Medulla oblongata (tissue), 1 donor: ENCODE measurements around the gene MAPK8IP2.

Experiments
- DNase-seq: peaks from one replicate; pipeline ENCODE4 v3.0.0-alpha.2; 2015; ENCODE audit errors: extremely low spot score

Gene MAPK8IP2

GRCh38 chr22:50575426-50575941, 25.1 kb upstream of the MAPK8IP2 start:
- no peak for DNase-seq

DNA sequence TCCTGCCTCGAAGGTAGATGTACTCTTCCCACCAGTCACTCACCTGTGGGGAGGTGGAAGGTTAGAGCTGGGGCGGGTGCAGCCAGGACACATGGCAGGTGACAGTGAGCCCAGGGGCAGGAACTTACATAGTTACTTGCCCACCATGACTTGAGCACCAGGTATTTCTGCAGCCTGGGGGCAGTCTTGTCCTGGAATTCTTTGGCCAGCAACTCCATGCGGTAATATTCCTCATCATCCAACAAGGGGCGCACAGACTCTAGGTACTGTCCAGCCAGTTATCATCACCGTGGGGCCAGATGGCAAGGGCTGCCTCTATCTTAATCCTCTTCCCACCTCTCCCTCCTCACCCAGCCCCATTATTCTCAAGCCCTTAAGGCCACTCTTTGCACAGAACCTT, 24.5 kb upstream of the MAPK8IP2 start:
- no peak for DNase-seq

DNA sequence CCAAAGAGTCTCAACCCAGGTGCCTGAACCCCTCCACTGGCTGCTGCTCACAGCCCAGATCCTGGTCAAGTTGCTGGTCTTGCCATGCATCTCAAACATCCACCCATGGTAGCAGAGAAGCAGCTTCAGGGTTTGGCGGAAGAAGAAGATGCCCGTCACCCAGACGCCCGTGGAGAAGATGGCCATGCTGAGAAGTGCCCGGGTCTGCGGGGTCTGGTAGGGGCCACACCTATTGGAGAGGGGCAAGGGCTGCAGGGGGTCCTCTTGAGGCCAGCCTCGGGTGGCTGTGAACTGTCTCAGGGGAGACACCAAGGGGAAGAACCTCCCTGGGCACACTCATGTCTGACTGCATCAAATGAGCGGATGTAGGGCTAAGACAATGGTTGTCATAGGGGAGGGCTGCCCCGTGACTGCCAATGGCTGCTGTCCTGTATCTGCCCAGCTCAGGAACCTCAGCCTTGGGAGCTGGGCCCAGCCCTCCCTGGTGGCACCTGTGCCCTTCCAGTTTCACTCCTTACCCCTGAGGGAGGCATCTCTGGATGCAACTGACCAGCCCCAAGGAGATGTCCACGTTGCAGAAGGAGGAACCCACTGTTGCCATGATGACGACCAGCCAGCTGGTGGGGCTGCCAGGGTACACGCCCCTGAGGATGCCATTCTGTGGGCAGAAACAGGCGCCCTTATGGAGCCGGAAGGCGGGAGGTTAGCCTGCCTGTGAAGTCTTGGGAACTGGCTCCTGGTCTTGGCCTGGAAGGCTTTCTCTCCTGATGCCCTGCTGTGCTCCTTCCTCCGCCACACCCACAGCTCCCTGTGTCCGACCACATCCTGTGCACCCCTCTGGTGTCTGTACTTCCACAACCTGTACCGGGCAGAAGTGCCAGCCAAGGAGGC, 23.5 kb upstream of the MAPK8IP2 start:
- no peak for DNase-seq

DNA sequence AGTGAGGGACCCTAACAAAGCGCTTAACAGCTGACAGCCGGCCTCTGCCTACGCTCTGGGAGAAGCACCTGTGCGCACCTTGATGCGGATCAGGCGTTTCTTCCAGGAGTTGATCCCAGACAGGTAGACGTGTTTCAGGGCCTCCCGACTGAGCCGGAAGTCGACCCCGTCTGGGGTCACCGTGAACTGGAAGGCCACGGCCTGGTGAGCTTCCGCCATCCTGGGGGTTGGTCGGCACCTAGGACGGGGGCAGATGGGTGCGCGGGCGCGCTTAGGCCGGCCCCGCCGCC, 23.0 kb upstream of the MAPK8IP2 start:
- no peak for DNase-seq

- no peak for DNase-seq
Measured at GRCh38 chr22:50577987-50578775, 22.4 kb upstream of the MAPK8IP2 start, which contains the start of gene CPT1B. Gene CPT1B (minus strand): TSS chr22:50578427. CDS start chr22:50577915, 512 bp downstream.

DNA sequence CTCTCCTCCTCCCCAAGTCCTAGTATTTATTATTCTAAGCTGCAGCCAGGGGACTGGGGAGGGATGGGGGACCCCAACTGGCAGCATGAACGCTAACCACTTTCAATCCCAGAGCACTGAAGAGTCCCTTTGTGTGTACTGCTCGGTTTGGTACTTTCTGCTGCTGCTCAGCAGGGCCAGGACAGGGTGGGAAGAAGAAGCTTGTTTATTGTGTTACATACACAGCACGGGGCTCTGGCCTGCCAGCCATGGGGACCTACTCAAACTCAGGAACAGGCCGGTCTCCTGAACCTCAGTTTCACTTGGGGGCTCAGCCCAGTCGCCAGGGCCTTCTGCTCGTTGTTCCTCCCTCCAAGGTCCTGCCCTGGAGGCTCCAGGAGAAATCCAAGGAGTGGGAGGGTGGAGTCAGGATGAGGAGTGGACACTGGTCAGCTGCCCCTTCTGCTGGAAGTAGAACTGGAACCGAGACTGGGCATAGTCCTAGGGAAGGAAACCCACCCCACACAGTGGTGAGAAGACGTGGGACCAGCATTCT, 21.8 kb upstream of the MAPK8IP2 start:
- peak; percentile 49 for DNase-seq

GRCh38 chr22:50579752-50580151, 20.8 kb upstream of the MAPK8IP2 start:
- DNase-seq = no peak

- no peak for DNase-seq
Measured at GRCh38 chr22:50581031-50581949, 19.3 kb upstream of the MAPK8IP2 start.

DNA sequence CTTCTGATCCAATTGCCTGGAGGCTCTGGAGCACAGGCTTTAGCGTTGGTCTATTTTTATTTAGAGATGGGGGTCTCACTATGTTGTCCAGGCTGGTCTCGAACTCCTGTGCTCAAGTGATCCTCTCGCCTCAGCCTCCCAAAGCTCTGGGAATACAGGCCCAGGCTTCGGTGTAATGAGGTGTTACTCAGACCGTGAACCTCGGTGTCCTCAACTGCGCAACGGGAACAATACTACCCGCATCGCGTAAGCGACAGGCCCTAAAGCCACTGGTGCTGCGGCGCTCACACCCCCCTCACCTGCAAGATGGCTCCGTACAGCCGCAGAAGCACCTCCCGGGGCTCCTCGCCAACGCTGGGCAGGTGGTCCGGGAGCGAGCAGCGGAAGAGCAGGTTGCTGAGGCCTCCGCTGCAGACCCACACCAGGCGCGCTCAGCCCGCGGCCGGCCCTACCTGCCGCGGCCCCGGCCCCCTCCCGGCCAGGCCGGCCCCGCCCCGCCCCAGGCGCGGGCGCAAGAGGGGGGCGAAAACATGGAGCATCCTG, 18.6 kb upstream of the MAPK8IP2 start:
- no peak for DNase-seq

DNA sequence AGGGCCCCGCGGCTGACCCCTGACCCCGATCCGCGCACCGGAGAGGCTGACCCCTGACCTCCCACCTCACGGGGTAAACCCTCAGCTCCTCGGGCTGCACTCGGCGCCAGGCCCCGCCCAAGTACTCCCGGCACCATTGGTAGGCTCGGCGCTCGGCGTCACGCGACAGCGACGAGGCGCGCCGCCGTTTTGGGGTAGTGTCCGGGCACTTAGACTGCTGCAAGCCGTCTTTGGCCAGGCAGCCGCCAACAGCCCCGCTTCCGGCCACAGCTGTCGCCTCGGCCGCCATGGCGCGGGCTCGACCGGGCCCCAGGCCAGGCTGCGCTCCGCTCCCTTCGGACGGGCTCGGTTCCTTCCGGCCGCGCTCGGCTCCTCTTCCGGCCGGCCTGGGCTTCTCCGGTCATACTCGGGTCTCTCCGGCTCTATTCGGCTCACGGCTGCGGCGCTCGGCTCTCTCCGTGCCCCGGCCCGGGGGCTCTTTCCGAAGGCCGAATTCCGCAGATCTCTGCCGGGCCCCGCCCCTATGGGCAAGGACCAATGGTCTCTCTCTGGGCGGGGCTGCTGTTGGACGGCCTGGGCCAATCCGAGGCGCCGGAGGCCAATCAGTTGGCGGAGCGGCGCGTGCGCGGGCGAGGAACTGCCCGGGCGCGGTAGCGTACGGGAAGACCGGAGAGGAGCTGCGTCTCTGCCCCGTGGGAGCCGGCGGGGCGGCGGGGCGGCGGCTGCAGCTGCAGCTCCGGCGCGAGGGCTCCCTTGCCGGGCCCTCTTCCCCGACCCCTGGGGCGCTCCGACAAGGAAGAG, 17.9 kb upstream of the MAPK8IP2 start, which contains the start of gene CHKB:
Gene CHKB, minus strand, starts transcription at position 357 of the 801 bp plus-strand sequence. Its CDS starts 68 bp downstream, at position 289.
- peak; percentile 99 for DNase-seq

DNA sequence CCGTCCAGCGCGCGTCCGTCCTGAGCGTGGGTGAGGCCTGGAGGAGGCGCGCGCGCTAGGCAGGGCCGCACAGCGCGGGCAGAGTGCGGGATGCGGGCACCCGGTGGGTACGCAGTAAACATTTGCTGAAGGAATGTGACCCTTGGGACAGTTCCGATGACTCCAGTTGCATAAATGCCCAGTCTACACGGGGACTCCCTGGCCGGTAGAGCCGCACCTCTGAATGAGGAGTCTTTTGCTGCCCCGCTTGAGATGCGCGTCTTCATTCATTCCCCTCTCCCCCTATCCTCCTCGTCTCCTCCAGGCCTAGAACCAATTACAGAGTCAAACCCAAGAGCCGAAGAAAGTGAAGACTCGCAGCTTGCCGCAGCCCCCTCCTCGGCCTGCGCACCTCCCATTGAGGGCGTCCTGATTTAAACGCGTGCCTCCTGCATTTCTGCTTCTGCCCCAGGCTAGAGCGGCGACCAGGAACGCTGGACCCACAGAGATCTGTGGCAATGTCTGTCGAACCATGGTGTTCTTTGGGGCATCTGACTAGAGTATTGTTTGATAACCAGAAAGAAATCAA, 17.2 kb upstream of the MAPK8IP2 start:
- no peak for DNase-seq

DNA sequence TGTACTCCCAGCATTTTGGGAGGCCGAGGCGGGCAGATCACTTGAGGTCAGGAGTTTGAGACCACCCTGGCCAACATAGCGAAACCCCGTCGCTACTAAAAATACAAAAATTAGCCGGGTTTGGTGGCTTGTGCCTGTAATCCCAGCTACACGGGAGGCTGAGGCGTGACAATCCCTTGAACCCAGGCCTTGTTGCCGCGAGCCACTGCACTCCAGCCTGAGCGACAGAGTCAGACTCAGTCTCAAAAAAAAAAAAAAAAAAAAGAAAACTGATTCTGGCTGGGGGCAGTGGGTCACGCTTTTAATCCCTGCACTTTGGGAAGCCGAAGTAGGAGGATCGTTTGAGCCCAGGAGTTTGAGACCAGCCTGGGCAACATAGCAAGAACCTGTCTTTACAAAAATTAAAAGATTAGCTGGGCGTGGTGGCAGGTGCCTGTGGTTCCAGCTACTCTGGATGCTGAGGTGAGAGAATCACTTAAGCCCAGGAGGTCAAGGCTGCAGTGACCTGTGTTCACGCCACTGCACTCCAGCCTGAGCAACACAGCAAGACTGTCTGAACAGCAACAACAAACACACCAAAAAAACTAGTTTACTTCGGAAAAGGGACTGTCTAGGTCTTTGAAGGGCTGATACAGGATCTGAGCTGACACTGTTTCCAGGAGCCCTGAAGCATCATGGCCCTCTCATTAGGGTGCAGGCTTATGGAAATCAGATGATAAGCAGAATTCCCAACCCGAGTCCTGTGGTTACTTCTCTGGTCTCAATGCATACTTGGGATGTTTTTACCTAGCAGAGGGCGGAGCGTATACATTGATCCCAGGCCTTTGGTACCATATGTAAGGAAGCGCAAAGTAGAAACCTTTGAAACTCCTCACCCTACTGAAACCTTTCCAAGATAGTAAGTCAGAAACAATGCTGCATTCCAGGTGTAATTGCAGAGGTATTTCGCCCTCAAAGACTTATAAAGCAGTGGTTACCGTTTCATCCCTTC, 16.2 kb upstream of the MAPK8IP2 start:
- no peak for DNase-seq

- DNase-seq = no peak
Measured at GRCh38 chr22:50585238-50585637, 15.4 kb upstream of the MAPK8IP2 start.

- no peak for DNase-seq
Measured at GRCh38 chr22:50585781-50586180, 14.8 kb upstream of the MAPK8IP2 start.

DNA sequence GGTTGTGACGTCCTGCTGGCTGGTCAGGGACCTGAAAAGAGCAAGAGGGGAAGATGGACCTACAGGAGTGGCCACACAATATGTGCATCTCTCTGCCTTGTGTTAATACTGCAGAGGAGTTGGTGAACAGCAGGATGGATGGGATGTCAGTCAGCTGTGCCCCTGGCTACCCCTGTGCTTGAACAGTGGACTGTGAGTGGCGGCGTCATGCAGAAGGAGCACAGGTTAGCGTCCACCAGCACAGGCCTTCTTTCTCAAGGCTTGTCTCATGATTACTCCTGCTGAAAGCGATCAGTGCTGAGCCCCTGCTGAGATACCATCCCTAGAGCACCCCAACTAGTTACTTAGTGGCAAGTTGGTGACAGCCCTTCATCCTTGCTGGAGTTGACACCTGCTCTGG, 14.2 kb upstream of the MAPK8IP2 start:
- no peak for DNase-seq

GRCh38 chr22:50587407-50587806, 13.2 kb upstream of the MAPK8IP2 start:
- no peak for DNase-seq

- DNase-seq = no peak
Measured at GRCh38 chr22:50595189-50595588, 5.4 kb upstream of the MAPK8IP2 start.

DNA sequence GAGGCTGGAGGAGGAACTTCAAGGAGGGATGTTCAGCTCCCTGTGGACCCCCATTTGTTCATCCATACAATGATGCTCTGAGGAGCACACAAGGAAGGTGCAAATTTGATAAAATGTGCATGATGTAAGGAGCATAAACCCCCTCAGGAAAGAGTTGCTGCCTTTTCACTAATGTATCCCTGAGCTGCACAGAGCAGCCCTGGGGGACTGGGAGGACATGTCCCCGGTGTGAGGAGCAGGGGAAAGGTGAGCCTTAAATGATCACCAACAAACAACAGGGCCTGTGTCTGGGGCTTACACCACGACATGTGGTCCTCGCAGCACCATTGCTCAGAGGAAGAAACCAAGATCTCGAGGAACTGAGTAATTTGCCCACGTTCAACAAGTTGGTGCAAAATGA, 3.5 kb upstream of the MAPK8IP2 start:
- no peak for DNase-seq
